Caco-2 (cell line): ENCODE measurements around the gene PIK3CG. TPM values are rescaled to one million over a fixed set of nuclear protein-coding genes. Genes with fewer than 3 reads are reported as not detected.

ENCODE experiments used
- BruUV-seq: library from RNA; stranded (reverse); fragments of 400-500 nt; replicated peaks from 2 replicates; lab custom pipeline; 2021; lab: Mats Ljungman, UMichigan
- CTCF ChIA-PET: fragments of 300-600 bp; sonication (Branson Sonifier 250); formaldehyde crosslinking; loops from one replicate; lab custom pipeline; 2022; ENCODE audit warnings: antibody characterized with exemption; lab: Charles Lee
- POLR2A ChIA-PET: fragments of 300-600 bp; sonication (Branson Sonifier 250); formaldehyde crosslinking; loops from one replicate; lab custom pipeline; 2022; ENCODE audit warnings: antibody characterized with exemption; lab: Charles Lee
- DNase-seq, 2 experiments: peaks; one replicate each; pipeline versions ENCODE4 v3.0.0 to v3.0.0-alpha.2; 2020 to 2022
- H3K27me3 ChIP-seq: replicated peaks from 2 replicates; pipeline ENCODE4 v1.6.0; 2011; ENCODE audit warnings: low read length; ENCODE audit not compliant: control insufficient read depth, insufficient read depth
- H3K36me3 ChIP-seq: 2 replicates; pipeline ENCODE4 v1.5.1; 2011; ENCODE audit warnings: low read length; ENCODE audit not compliant: control insufficient read depth, insufficient read depth
- H3K4me1 ChIP-seq: fragments of 250-450 bp; sonication (Bioruptor Pico); 2 replicates; pipeline ENCODE4 v1.5.1; 2020; ENCODE audit warnings: mild to moderate bottlenecking
- H3K4me3 ChIP-seq: 2 replicates; pipeline ENCODE4 v1.5.1; 2011; ENCODE audit warnings: low read depth, mild to moderate bottlenecking, control low read depth, low read length
- H3K9me3 ChIP-seq: fragments of 250-450 bp; sonication (Bioruptor Pico); 2 replicates; pipeline ENCODE4 v1.5.1; 2020; ENCODE audit warnings: mild to moderate bottlenecking, moderate library complexity
- H3K27ac Mint-ChIP-seq: one replicate; pipeline ENCODE4 v1.8.0; 2022; ENCODE audit warnings: mixed read lengths; ENCODE audit not compliant: unreplicated experiment
- H3K27me3 Mint-ChIP-seq: one replicate; pipeline ENCODE4 v1.8.0; 2022; ENCODE audit warnings: mixed read lengths; ENCODE audit not compliant: insufficient read depth, unreplicated experiment
- H3K36me3 Mint-ChIP-seq: one replicate; pipeline ENCODE4 v1.8.0; 2022; ENCODE audit warnings: mild to moderate bottlenecking, mixed read lengths; ENCODE audit not compliant: insufficient read depth, unreplicated experiment
- H3K4me1 Mint-ChIP-seq: one replicate; pipeline ENCODE4 v1.8.0; 2022; ENCODE audit warnings: low read depth, mixed read lengths; ENCODE audit not compliant: unreplicated experiment
- H3K4me3 Mint-ChIP-seq: one replicate; pipeline ENCODE4 v1.8.0; 2022; ENCODE audit warnings: mild to moderate bottlenecking, moderate library complexity, mixed read lengths; ENCODE audit not compliant: unreplicated experiment
- H3K9me3 Mint-ChIP-seq: one replicate; pipeline ENCODE4 v1.8.0; 2022; ENCODE audit warnings: mixed read lengths; ENCODE audit not compliant: unreplicated experiment
- CTCF ChIP-seq, 2 experiments: fragments of 200-600 bp in 1 of 2; IDR thresholded peaks; 1 replicate in 1 of 2; 2 replicates in 1 of 2; pipeline versions ENCODE4 v1.5.1 to v1.8.0; 2011 to 2022; ENCODE audit warnings: antibody characterized with exemption in 1 of 2, control low read depth in 1 of 2, inconsistent platforms in 1 of 2, low read depth in 1 of 2, low read length in 1 of 2, mild to moderate bottlenecking in 1 of 2, moderate library complexity in 1 of 2; ENCODE audit not compliant: insufficient read depth in 1 of 2, severe bottlenecking in 1 of 2, unreplicated experiment in 1 of 2
- intact Hi-C: fragments of 100-400 bp; cut with micrococcal nuclease; formaldehyde crosslinking; loops from one replicate; pipeline ENCODE4 v1.10.0; 2022; ENCODE audit not compliant: unreplicated experiment
- total RNA-seq: library from RNA; stranded (reverse); gene quantifications from 2 replicates; pipeline ENCODE4 v1.2.3, GENCODE V29; 2022

The PIK3CG gene
- total RNA-seq, 1 experiment from 2014 or later, result not detected

- Mint-ChIP-seq H3K27ac (no peak overlapping the region), H3K9me3 (no peaks in the 10 kb centered on the region), H3K4me1 (no peaks in the 10 kb centered on the region), H3K27me3 (peaks cover 9% of the 10 kb centered on the region), H3K4me3 (no peak overlapping the region), H3K36me3 (no peaks in the 10 kb centered on the region)
- Histone ChIP-seq H3K4me1 (no peaks in the 10 kb centered on the region), H3K36me3 (no peaks in the 10 kb centered on the region), H3K4me3 (no peak overlapping the region), H3K27me3 (no peaks in the 10 kb centered on the region), H3K9me3 (no peaks in the 10 kb centered on the region)
- intact Hi-C loops, result no loop called here
- DNase-seq, result no peak
- no TSS peak for BruUV-seq
- no peak for TF ChIP-seq CTCF (IDR thresholded peaks at IDR 0.05; ENCODE audit: insufficient read depth in 1 of 2, low read depth in 1 of 2, low read length in 1 of 2, severe bottlenecking in 1 of 2, unreplicated experiment in 1 of 2)
- CTCF ChIA-PET, result no interaction called here
- POLR2A ChIA-PET, result no interaction called here
These were observed 6.9 kb downstream of the PIK3CG start for GRCh38 chr7:106871793-106872571.

- ChIA-PET CTCF (no interaction called here), POLR2A (no interaction called here)
- Histone ChIP-seq H3K4me1 (no peaks in the 10 kb centered on the region), H3K4me3 (no peak overlapping the region), H3K36me3 (no peaks in the 10 kb centered on the region), H3K9me3 (no peaks in the 10 kb centered on the region), H3K27me3 (no peaks in the 10 kb centered on the region)
- H3K36me3 Mint-ChIP-seq, result no peaks in the 10 kb centered on the region
- no peak for TF ChIP-seq CTCF (IDR thresholded peaks at IDR 0.05; ENCODE audit: insufficient read depth in 1 of 2, low read depth in 1 of 2, low read length in 1 of 2, severe bottlenecking in 1 of 2, unreplicated experiment in 1 of 2)
- intact Hi-C loops, result no loop called here
- no peaks in the 10 kb centered on the region for H3K4me1 Mint-ChIP-seq
- no peak overlapping the region for H3K4me3 Mint-ChIP-seq
- H3K9me3 Mint-ChIP-seq, result no peaks in the 10 kb centered on the region
- DNase-seq, result no peak
- H3K27ac Mint-ChIP-seq, result no peak overlapping the region
- BruUV-seq, result no TSS peak
- H3K27me3 Mint-ChIP-seq, result peaks cover 9% of the 10 kb centered on the region
These were observed 7.7 kb downstream of the PIK3CG start for GRCh38 chr7:106872763-106873162.

- Histone ChIP-seq H3K36me3 (no peaks in the 10 kb centered on the region), H3K4me1 (no peaks in the 10 kb centered on the region), H3K4me3 (no peak overlapping the region), H3K27me3 (no peaks in the 10 kb centered on the region), H3K9me3 (no peaks in the 10 kb centered on the region)
- Mint-ChIP-seq H3K27ac (no peak overlapping the region), H3K4me3 (no peak overlapping the region), H3K36me3 (no peaks in the 10 kb centered on the region), H3K9me3 (no peaks in the 10 kb centered on the region), H3K4me1 (no peaks in the 10 kb centered on the region), H3K27me3 (peaks cover 17% of the 10 kb centered on the region)
- CTCF ChIA-PET, result no interaction called here
- intact Hi-C loops, result no loop called here
- DNase-seq, result no peak
- BruUV-seq, result no TSS peak
- TF ChIP-seq CTCF (IDR thresholded peaks at IDR 0.05; ENCODE audit: insufficient read depth in 1 of 2, low read depth in 1 of 2, low read length in 1 of 2, severe bottlenecking in 1 of 2, unreplicated experiment in 1 of 2), result no peak
- POLR2A ChIA-PET, result no interaction called here
These were observed 9.0 kb downstream of the PIK3CG start for GRCh38 chr7:106874076-106874475.
